ENCODE data around the gene NOXO1.

GRCh38 chr16:2005646-2006045, 24.4 kb upstream of the NOXO1 start:
- TF ChIP-seq CTCF (conservative IDR thresholded peaks at IDR 0.05; ENCODE audit: low read depth, low read length) (no peak), EZH2 (IDR thresholded peaks at IDR 0.05; ENCODE audit: low read length, unreplicated experiment) (no peak), EZH2phosphoT487 (IDR thresholded peaks at IDR 0.05; ENCODE audit: borderline replicate concordance, low read length) (no peak)

Data from PC-3 (cell line).